Fibroblast of lung (primary cell): ENCODE measurements around the gene CERKL. TPM values are rescaled to one million over a fixed set of nuclear protein-coding genes. Genes with fewer than 3 reads are reported as not detected.

Experiments used
- DNase-seq, 2 donors: peaks; one replicate each; pipeline versions ENCODE4 v3.0.0 to v3.0.0-alpha.2; 2010; ENCODE audit warnings: low read depth in 2 of 2
- H2AFZ ChIP-seq: 2 replicates; pipeline ENCODE4 v1.5.1; 2012; ENCODE audit warnings: low read length, control low read depth, inconsistent platforms
- H3K27ac ChIP-seq: 2 replicates; pipeline ENCODE4 v1.5.1; 2011; ENCODE audit warnings: low read length, control low read depth; ENCODE audit not compliant: insufficient read depth
- H3K27me3 ChIP-seq: 2 replicates; pipeline ENCODE4 v1.5.1; 2011; ENCODE audit warnings: mild to moderate bottlenecking, low read length; ENCODE audit not compliant: control insufficient read depth, insufficient read depth
- H3K36me3 ChIP-seq: 2 replicates; pipeline ENCODE4 v1.5.1; 2011; ENCODE audit warnings: low read length; ENCODE audit not compliant: control insufficient read depth, insufficient read depth
- H3K4me1 ChIP-seq: 2 replicates; pipeline ENCODE4 v1.5.1; 2011; ENCODE audit warnings: low read length; ENCODE audit not compliant: control insufficient read depth, insufficient read depth; ENCODE audit errors: extremely low read depth
- H3K4me2 ChIP-seq: 2 replicates; pipeline ENCODE4 v1.5.1; 2011; ENCODE audit warnings: low read length, control low read depth; ENCODE audit not compliant: insufficient read depth; ENCODE audit errors: extremely low read depth
- H3K4me3 ChIP-seq, 4 experiments: fragments of 200-600 bp in 1 of 4; sonication (generic) in 1 of 4; replicated peaks in 1 of 4; 2 replicates each; pipeline ENCODE4 v1.5.1; 2011 to 2016; ENCODE audit warnings: low read length in 4 of 4, low read depth in 3 of 4, mild to moderate bottlenecking in 3 of 4, control low read depth in 2 of 4, inconsistent platforms in 1 of 4, mixed read lengths in 1 of 4; ENCODE audit not compliant: insufficient read depth in 1 of 4; ENCODE audit errors: control extremely low read depth in 1 of 4
- H3K79me2 ChIP-seq: 2 replicates; pipeline ENCODE4 v1.5.1; 2012; ENCODE audit warnings: mild to moderate bottlenecking, low read length, inconsistent platforms; ENCODE audit not compliant: control insufficient read depth, insufficient read depth
- H3K9ac ChIP-seq: 2 replicates; pipeline ENCODE4 v1.5.1; 2011; ENCODE audit warnings: mild to moderate bottlenecking, low read length, control low read depth; ENCODE audit not compliant: insufficient read depth
- H3K9me3 ChIP-seq: 2 replicates; pipeline ENCODE4 v1.5.1; 2012; ENCODE audit warnings: low read depth, low read length; ENCODE audit not compliant: control insufficient read depth, insufficient read depth
- H4K20me1 ChIP-seq: 2 replicates; pipeline ENCODE4 v1.5.1; 2011; ENCODE audit warnings: low read length; ENCODE audit not compliant: control insufficient read depth, insufficient read depth; ENCODE audit errors: extremely low read depth
- EZH2 ChIP-seq: IDR thresholded peaks from 2 replicates; pipeline ENCODE4 v1.5.1; 2012; ENCODE audit warnings: low read length, control low read depth, mild to moderate bottlenecking; ENCODE audit errors: missing control alignments
- polyA plus RNA-seq, 2 donors: library from polyadenylated mRNA; depleted of rRNA in 1 of 2; stranded (reverse) in 1 of 2; unstranded in 1 of 2; fragments of >200 nt; gene quantifications; 2 replicates each; pipeline ENCODE4 v1.2.1, GENCODE V29; 2011 to 2012; ENCODE audit warnings: missing spikeins in 1 of 2
- total RNA-seq: library from RNA; depleted of rRNA; stranded (reverse); fragments of >200 nt; gene quantifications from 2 replicates; pipeline ENCODE4 v1.2.1, GENCODE V29; 2014
- TF ChIP-seq, protein P1 (sequence below), 2 donors: IDR thresholded peaks in 1 of 2; conservative IDR thresholded peaks in 1 of 2; 1 replicate in 1 of 2; 2 replicates in 1 of 2; pipeline ENCODE4 v1.5.1; 2011 to 2012; ENCODE audit warnings: low read length in 2 of 2, control low read depth in 1 of 2, inconsistent platforms in 1 of 2, low read depth in 1 of 2, mild to moderate bottlenecking in 1 of 2

CERKL gene
- total and polyA plus RNA-seq, 2 donors (not counting 1 experiment from before 2014, with no cell fraction given): 0.17 TPM; not detected in 1

DNA sequence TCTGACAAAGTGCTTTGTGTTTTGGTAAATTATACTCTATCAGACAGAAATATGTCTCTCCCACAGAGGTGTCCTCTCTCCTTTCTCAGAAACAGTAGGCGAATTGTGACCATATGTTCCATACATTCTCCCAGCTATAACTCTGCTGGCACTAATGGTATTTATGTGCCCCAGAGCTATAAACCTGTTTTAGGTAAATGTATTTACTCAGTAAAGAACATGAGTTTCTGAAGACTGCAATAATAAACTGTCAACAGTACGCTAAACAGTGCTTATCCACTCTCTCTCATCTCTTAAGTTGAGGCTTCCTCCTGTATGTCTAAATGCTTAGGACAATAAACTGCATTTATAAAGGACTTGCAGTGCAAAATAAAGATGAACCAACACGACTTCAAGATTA, 141.2 kb downstream of the CERKL start:
- H3K27me3 ChIP-seq: no peaks in the 10 kb centered on the region

DNA sequence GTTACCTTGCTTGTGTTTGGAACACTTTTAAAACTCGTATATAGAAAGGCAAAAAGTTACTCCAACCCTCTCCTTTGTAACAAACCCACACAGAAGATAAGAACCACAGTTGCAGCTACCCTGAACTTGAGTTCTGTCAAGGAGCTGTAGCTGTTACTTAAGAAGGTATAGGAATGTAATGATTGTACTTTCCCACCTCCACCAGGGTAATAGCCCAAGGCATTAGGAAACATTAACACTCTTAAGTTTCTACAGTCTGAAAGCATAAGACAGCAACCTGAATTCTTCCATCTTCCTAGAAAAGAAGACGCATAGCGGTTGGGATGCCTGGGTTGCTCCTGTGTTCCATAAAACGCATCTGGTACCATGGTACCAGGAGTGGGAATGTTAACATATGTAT, 156.7 kb downstream of the CERKL start:
- no peaks in the 10 kb centered on the region for H3K36me3 ChIP-seq
- DNase-seq: no peak
- no peak for TF ChIP-seq EZH2
- TF ChIP-seq, protein P1, sequence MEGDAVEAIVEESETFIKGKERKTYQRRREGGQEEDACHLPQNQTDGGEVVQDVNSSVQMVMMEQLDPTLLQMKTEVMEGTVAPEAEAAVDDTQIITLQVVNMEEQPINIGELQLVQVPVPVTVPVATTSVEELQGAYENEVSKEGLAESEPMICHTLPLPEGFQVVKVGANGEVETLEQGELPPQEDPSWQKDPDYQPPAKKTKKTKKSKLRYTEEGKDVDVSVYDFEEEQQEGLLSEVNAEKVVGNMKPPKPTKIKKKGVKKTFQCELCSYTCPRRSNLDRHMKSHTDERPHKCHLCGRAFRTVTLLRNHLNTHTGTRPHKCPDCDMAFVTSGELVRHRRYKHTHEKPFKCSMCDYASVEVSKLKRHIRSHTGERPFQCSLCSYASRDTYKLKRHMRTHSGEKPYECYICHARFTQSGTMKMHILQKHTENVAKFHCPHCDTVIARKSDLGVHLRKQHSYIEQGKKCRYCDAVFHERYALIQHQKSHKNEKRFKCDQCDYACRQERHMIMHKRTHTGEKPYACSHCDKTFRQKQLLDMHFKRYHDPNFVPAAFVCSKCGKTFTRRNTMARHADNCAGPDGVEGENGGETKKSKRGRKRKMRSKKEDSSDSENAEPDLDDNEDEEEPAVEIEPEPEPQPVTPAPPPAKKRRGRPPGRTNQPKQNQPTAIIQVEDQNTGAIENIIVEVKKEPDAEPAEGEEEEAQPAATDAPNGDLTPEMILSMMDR (conservative IDR thresholded peaks at IDR 0.05 in 1 of 2, IDR thresholded peaks at IDR 0.05 in 1 of 2; ENCODE audit: low read depth in 1 of 2, low read length in 2 of 2): no peak
- no peaks in the 10 kb centered on the region for H3K4me1 ChIP-seq
- no peaks in the 10 kb centered on the region for H3K79me2 ChIP-seq
- H3K4me3 ChIP-seq: no peak overlapping the region
- H4K20me1 ChIP-seq: no peaks in the 10 kb centered on the region
- H3K27me3 ChIP-seq: no peaks in the 10 kb centered on the region
- H3K9me3 ChIP-seq: no peaks in the 10 kb centered on the region
- H3K9ac ChIP-seq: no peak overlapping the region
- H2AFZ ChIP-seq: no peak overlapping the region
- H3K4me2 ChIP-seq: no peak overlapping the region
- no peak overlapping the region for H3K27ac ChIP-seq

More for the DNA sequence above, 141.2 kb downstream of the CERKL start:
- TF ChIP-seq, protein P1 (conservative IDR thresholded peaks at IDR 0.05 in 1 of 2, IDR thresholded peaks at IDR 0.05 in 1 of 2; ENCODE audit: low read depth in 1 of 2, low read length in 2 of 2): no peak
- no peak for TF ChIP-seq EZH2
- Histone ChIP-seq H4K20me1 (no peaks in the 10 kb centered on the region), H3K4me2 (no peak overlapping the region), H2AFZ (no peak overlapping the region), H3K27ac (no peak overlapping the region), H3K9me3 (no peaks in the 10 kb centered on the region), H3K4me1 (no peaks in the 10 kb centered on the region), H3K9ac (no peak overlapping the region), H3K79me2 (no peaks in the 10 kb centered on the region), H3K4me3 (no peak overlapping the region), H3K36me3 (peaks cover 2% of the 10 kb centered on the region)
- no peak for DNase-seq

DNA sequence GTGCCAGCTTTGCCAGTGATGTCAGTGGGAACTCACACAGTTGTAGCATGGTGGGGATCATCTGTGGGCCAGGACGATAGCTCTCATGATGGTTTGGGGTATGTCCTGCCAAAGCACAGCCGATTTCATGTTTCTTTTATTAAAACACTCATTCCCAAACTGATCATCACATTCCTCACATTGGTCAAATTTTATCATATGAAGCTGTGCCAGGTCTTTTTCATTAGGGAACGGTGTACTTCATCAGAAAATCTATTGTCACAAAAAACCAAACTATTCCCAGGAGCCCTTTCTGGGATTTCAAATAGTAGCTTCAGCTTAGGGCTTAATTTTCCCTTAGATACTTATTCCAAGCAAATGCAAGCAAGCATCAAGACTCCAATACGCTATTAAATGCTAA, 157.7 kb downstream of the CERKL start:
- no peaks in the 10 kb centered on the region for H3K9me3 ChIP-seq
- H3K27ac ChIP-seq: no peak overlapping the region
- no peak overlapping the region for H3K4me3 ChIP-seq
- no peaks in the 10 kb centered on the region for H3K36me3 ChIP-seq
- DNase-seq: no peak
- no peaks in the 10 kb centered on the region for H3K79me2 ChIP-seq
- H3K4me1 ChIP-seq: no peaks in the 10 kb centered on the region
- no peaks in the 10 kb centered on the region for H3K27me3 ChIP-seq
- no peak overlapping the region for H2AFZ ChIP-seq
- H4K20me1 ChIP-seq: no peaks in the 10 kb centered on the region
- no peak overlapping the region for H3K4me2 ChIP-seq
- no peak for TF ChIP-seq EZH2
- TF ChIP-seq, protein P1 (conservative IDR thresholded peaks at IDR 0.05 in 1 of 2, IDR thresholded peaks at IDR 0.05 in 1 of 2; ENCODE audit: low read depth in 1 of 2, low read length in 2 of 2): no peak
- H3K9ac ChIP-seq: no peak overlapping the region

Other genes starting within 250 kb of the CERKL start
- 18.0 and 57.5 TPM in 2 replicates for gene ITGA4, start 199.7 kb downstream of the CERKL start, total RNA-seq
- gene ITGA4, start 199.7 kb downstream of the CERKL start, polyA plus RNA-seq: 27.3 and 44.6 TPM in 2 replicates
- not detected in 2 replicates for gene NEUROD1, start 23.4 kb upstream of the CERKL start, total RNA-seq
- not detected in 2 replicates for gene NEUROD1, start 23.4 kb upstream of the CERKL start, polyA plus RNA-seq
- gene ITPRID2, start 234.6 kb upstream of the CERKL start, total RNA-seq: 117 and 179 TPM in 2 replicates
- gene ITPRID2, start 234.6 kb upstream of the CERKL start, polyA plus RNA-seq: 70.5 and 122 TPM in 2 replicates